HG02970 (cell line): ENCODE results near the gene FKBP14.

Source experiments
- ATAC-seq: cut with Tn5 transposase; IDR thresholded peaks from one replicate; pipeline ENCODE4 v1.9.1; 2021; ENCODE audit warnings: mild to moderate bottlenecking, moderate library complexity, moderate number of reproducible peaks; ENCODE audit not compliant: unreplicated experiment, low FRiP score

Gene FKBP14

GRCh38 chr7:30036220-30036619 is 9.7 kb upstream of the FKBP14 start:
- ATAC-seq: no peak

- ATAC-seq: no peak
These were observed 8.0 kb upstream of the FKBP14 start for GRCh38 chr7:30034501-30034900.

- ATAC-seq: no peak
These were observed 6.0 kb upstream of the FKBP14 start for GRCh38 chr7:30032310-30033125.

GRCh38 chr7:30029696-30030095 is 3.2 kb upstream of the FKBP14 start:
- ATAC-seq: no peak

GRCh38 chr7:30028749-30029635 is 2.5 kb upstream of the FKBP14 start:
- peak; percentile 16 for ATAC-seq

GRCh38 chr7:30028216-30028748 is 1.8 kb upstream of the FKBP14 start, which contains the start of gene PLEKHA8:
PLEKHA8 (plus strand) TSS chr7:30028412; CDS start chr7:30028763, 351 bp downstream.
- ATAC-seq: peak; percentile 47

GRCh38 chr7:30027740-30028215 is 1.3 kb upstream of the FKBP14 start:
- peak; percentile 0 for ATAC-seq

- peak; percentile 26 for ATAC-seq
These were observed 559 bp upstream of the FKBP14 start for GRCh38 chr7:30027065-30027456.

GRCh38 chr7:30023524-30023923 is 3.0 kb downstream of the FKBP14 start:
- no peak for ATAC-seq

GRCh38 chr7:30022991-30023390 is 3.5 kb downstream of the FKBP14 start:
- no peak for ATAC-seq

GRCh38 chr7:30020535-30020934 is 6.0 kb downstream of the FKBP14 start:
- ATAC-seq: no peak

- no peak for ATAC-seq
These were observed 6.5 kb downstream of the FKBP14 start for GRCh38 chr7:30019960-30020359.

GRCh38 chr7:30019387-30019786 is 7.1 kb downstream of the FKBP14 start:
- ATAC-seq: no peak

- no peak for ATAC-seq
These were observed 8.1 kb downstream of the FKBP14 start for GRCh38 chr7:30018451-30018850.

GRCh38 chr7:30012757-30013156 is 13.7 kb downstream of the FKBP14 start:
- no peak for ATAC-seq

- ATAC-seq: no peak
These were observed 16.5 kb downstream of the FKBP14 start for GRCh38 chr7:30010021-30010420.

- no peak for ATAC-seq
These were observed 21.0 kb downstream of the FKBP14 start for GRCh38 chr7:30005464-30005863.

GRCh38 chr7:30003098-30003497 is 23.4 kb downstream of the FKBP14 start:
- no peak for ATAC-seq

- no peak for ATAC-seq
These were observed 24.5 kb downstream of the FKBP14 start for GRCh38 chr7:30001998-30002397.

GRCh38 chr7:29998489-29998888 is 28.0 kb downstream of the FKBP14 start:
- no peak for ATAC-seq

GRCh38 chr7:29996321-29996720 is 30.2 kb downstream of the FKBP14 start:
- ATAC-seq: no peak
